ENCODE data around the gene NPAS2.

DNA sequence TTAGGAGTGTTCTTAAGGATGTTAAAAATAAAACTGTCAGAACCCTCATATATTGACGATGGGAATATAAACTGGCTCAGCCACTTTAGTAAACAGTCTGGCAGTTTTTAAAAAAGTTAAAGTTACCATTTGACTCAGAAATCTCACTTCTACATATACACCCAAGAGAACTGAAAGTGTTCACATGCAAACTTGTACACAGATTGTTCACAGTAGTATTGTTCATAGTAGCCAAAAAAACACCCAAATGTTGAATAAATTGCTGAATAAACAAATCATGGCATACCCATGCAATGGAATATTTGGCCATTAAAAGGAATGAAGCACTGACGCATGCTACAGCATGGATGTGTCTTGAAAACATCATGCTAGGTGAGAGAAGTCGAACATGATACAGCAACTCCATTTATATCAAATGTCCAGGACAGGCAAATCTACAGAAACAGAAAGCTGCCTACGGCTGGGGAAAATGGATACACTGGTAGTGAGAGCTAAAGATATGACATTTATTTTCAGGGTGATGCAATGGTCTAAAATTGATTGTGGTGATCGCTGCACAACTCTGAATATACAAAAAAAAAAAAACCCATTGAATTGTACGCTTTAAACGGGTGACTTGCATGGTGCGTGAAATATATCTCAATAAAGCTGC lies 192.2 kb downstream of the NPAS2 start:
- TF ChIP-seq POLR2A (IDR thresholded peaks at IDR 0.05; ENCODE audit: low read depth) (no peak), POLR2AphosphoS5 (IDR thresholded peaks at IDR 0.05) (no peak), CTCF (IDR thresholded peaks at IDR 0.05) (no peak), EP300 (IDR thresholded peaks at IDR 0.05) (no peak)

Data from esophagus muscularis mucosa (tissue), 4 donors.